ENCODE data around the gene SIM1.
"Not testable (repeated sequence)": the region's sequence is repeated elsewhere in the genome, so short reads cannot be mapped to it uniquely, and the experiment has no call there.

SIM1 gene

DNA sequence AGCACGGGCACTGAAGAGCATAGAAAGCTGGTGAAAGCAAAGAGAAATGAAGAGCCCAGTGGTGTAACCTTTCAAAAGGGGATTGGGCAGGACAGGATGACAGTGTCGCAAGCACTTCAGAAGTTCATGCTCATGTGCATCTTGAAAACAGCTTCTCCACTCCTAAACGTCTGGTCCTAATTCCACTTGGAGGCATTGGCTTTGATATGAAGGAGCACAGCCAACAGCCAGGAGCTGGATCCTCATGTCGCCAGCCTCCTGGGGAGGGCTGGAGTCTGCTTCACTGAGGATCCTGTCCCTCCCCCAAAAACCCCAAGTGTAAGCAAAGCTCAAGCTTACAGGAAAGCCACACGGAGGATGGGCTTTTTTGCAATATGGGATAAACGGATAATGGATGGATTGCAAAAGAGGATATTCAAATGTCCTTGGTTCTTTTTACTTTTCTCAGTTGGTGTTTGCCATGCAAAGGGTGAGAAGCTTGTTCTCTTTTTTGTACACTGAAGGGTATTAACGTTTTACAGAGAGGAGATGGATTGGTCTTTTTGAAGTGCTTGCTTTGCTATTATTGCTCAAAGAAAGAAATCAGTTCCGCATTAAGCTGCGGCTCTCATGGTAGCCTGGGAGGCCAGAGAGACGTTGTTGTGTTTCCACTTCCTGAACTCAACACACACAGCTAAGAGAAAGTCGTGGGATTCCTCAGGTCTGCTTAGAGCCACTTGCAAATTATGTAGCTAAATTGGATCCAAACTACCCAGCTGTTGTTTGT is 92.2 kb downstream of the SIM1 start:
- H3K79me2 ChIP-seq (ENCODE audit: control insufficient read depth, insufficient read depth, low read length, unreplicated experiment): no peaks in the 10 kb centered on the region
- H3K4me1 ChIP-seq (ENCODE audit: control insufficient read depth, insufficient read depth, low read length, unreplicated experiment): no peaks in the 10 kb centered on the region
- no peak overlapping the region for H2AFZ ChIP-seq (ENCODE audit: low read length, unreplicated experiment)
- no peaks in the 10 kb centered on the region for H3K27me3 ChIP-seq (ENCODE audit: insufficient read depth, low read length)
- no peaks in the 10 kb centered on the region for H3K36me3 ChIP-seq (ENCODE audit: insufficient read depth, low read length)
- no peak overlapping the region for H3K4me3 ChIP-seq (ENCODE audit: low read depth, low read length)
- H3K27ac ChIP-seq (ENCODE audit: low read depth, low read length): no peak overlapping the region

DNA sequence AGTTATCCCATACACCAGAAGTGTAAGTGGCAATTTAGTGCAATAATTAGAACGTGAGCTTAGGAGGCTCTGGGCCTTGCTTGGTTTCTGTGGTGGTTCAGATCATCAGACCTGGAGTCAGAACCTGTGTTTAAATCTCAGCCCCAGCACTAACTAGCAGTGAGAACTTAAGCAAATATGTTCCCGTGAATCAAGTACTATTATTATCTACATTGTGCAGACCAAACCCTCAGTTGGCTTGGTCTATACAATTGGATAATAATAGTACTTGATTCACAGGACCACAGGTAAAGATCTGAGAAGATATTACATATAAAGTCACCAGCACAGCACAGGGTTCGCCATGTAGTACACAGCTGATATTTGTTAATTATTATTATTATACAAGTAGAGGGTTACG is 93.1 kb downstream of the SIM1 start:
- Histone ChIP-seq H3K36me3 (ENCODE audit: insufficient read depth, low read length) (no peaks in the 10 kb centered on the region), H2AFZ (ENCODE audit: low read length, unreplicated experiment) (no peak overlapping the region), H3K27ac (ENCODE audit: low read depth, low read length) (no peak overlapping the region), H3K27me3 (ENCODE audit: insufficient read depth, low read length) (no peaks in the 10 kb centered on the region), H3K79me2 (ENCODE audit: control insufficient read depth, insufficient read depth, low read length, unreplicated experiment) (no peaks in the 10 kb centered on the region), H3K4me3 (ENCODE audit: low read depth, low read length) (no peak overlapping the region), H3K4me1 (ENCODE audit: control insufficient read depth, insufficient read depth, low read length, unreplicated experiment) (no peaks in the 10 kb centered on the region)

DNA sequence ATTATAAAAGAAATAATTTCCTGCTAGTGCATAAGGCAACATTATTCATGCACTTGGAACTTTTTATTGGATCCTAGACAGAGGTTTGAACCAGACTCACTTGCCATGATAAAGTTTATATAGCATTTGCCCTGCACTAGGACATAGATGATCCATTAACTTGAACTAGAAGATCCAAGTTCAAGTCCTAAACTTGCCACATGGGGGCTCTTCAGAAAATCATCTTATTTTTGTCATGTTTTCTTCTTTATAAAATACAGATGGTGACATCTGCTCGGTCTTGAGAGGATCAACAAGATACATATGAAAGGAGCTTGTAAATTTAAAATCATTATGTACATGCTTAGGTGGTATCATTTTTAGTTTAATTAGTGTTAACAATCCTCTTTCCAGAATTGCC is 94.5 kb downstream of the SIM1 start:
- no peaks in the 10 kb centered on the region for H3K27me3 ChIP-seq (ENCODE audit: insufficient read depth, low read length)
- no peak overlapping the region for H2AFZ ChIP-seq (ENCODE audit: low read length, unreplicated experiment)
- no peaks in the 10 kb centered on the region for H3K79me2 ChIP-seq (ENCODE audit: control insufficient read depth, insufficient read depth, low read length, unreplicated experiment)
- no peak overlapping the region for H3K27ac ChIP-seq (ENCODE audit: low read depth, low read length)
- H3K4me1 ChIP-seq (ENCODE audit: control insufficient read depth, insufficient read depth, low read length, unreplicated experiment): no peaks in the 10 kb centered on the region
- no peaks in the 10 kb centered on the region for H3K36me3 ChIP-seq (ENCODE audit: insufficient read depth, low read length)
- no peak overlapping the region for H3K4me3 ChIP-seq (ENCODE audit: low read depth, low read length)

DNA sequence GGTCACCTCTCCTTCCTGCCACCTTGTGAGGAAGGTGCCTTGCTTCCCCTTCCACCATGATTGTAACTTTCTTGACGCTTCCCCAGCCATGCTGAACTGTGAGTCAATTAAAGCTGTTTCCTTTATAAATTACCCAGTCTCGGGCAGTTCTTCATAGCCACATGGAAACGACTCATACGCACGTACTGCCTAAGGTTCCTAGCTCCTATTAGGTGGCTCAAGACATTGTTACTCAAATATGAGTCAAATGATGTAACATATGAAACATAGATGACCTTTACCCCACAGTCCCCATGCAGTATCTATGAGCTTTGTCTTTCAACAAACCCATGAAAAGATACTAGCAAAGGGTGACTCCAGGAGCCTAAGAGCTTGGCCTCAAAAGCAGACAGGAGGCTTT is 98.3 kb downstream of the SIM1 start:
- H2AFZ ChIP-seq (ENCODE audit: low read length, unreplicated experiment): peak overlapping the region; percentile 48
- no peaks in the 10 kb centered on the region for H3K36me3 ChIP-seq (ENCODE audit: insufficient read depth, low read length)
- no peaks in the 10 kb centered on the region for H3K79me2 ChIP-seq (ENCODE audit: control insufficient read depth, insufficient read depth, low read length, unreplicated experiment)
- no peaks in the 10 kb centered on the region for H3K4me1 ChIP-seq (ENCODE audit: control insufficient read depth, insufficient read depth, low read length, unreplicated experiment)
- H3K4me3 ChIP-seq (ENCODE audit: low read depth, low read length): no peak overlapping the region
- H3K27ac ChIP-seq (ENCODE audit: low read depth, low read length): peak overlapping the region; percentile 65
- H3K27me3 ChIP-seq (ENCODE audit: insufficient read depth, low read length): no peaks in the 10 kb centered on the region

DNA sequence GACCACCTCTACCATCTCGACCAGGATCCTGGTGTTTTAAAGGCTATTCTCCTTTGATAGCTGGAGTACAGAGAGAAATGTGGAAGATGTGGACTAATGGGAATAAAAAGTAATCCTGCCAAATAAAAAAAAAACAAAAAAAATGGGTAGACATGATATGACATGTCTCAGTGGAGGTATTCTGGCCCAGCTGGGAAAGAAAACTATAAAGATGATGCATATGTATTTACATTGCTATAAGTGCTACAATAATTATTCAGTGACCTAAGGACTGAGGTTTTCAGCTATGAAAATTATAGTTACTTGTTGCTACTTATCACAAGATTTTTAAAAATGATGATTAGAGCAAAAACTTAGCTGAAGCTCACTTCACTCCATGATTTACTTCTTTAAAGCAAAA is 101.1 kb downstream of the SIM1 start:
- no peaks in the 10 kb centered on the region for H3K36me3 ChIP-seq (ENCODE audit: insufficient read depth, low read length)
- no peaks in the 10 kb centered on the region for H3K4me1 ChIP-seq (ENCODE audit: control insufficient read depth, insufficient read depth, low read length, unreplicated experiment)
- no peaks in the 10 kb centered on the region for H3K27me3 ChIP-seq (ENCODE audit: insufficient read depth, low read length)
- no peak overlapping the region for H3K4me3 ChIP-seq (ENCODE audit: low read depth, low read length)
- H2AFZ ChIP-seq (ENCODE audit: low read length, unreplicated experiment): no peak overlapping the region
- H3K27ac ChIP-seq (ENCODE audit: low read depth, low read length): no peak overlapping the region
- H3K79me2 ChIP-seq (ENCODE audit: control insufficient read depth, insufficient read depth, low read length, unreplicated experiment): no peaks in the 10 kb centered on the region

DNA sequence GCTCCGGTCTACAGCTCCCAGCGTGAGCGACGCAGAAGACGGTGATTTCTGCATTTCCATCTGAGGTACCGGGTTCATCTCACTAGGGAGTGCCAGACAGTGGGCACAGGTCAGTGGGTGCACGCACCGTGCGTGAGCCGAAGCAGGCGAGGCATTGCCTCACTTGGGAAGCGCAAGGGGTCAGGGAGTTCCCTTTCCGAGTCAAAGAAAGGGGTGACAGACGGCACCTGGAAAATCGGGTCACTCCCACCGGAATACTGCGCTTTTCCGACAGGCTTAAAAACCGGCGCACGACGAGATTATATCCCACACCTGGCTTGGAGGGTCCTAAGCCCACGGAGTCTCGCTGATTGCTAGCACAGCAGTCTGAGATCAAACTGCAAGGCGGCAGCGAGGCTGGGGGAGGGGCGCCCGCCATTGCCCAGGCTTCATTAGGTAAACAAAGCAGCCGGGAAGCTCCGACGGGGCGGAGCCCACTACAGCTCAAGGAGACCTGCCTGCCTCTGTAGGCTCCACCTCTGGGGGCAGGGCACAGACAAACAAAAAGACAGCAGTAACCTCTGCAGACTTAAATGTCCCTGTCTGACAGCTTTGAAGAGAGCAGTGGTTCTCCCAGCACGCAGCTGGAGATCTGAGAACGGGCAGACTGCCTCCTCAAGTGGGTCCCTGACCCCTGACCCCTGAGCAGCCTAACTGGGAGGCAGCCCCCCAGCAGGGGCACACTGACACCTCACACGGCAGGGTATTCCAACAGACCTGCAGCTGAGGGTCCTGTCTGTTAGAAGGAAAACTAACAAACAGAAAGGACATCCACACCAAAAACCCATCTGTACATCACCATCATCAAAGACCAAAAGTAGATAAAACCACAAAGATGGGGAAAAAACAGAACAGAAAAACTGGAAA is 109.7 kb downstream of the SIM1 start:
- H3K4me3 ChIP-seq (ENCODE audit: low read depth, low read length); H3K27me3 ChIP-seq (ENCODE audit: insufficient read depth, low read length): not testable (repeated sequence)

DNA sequence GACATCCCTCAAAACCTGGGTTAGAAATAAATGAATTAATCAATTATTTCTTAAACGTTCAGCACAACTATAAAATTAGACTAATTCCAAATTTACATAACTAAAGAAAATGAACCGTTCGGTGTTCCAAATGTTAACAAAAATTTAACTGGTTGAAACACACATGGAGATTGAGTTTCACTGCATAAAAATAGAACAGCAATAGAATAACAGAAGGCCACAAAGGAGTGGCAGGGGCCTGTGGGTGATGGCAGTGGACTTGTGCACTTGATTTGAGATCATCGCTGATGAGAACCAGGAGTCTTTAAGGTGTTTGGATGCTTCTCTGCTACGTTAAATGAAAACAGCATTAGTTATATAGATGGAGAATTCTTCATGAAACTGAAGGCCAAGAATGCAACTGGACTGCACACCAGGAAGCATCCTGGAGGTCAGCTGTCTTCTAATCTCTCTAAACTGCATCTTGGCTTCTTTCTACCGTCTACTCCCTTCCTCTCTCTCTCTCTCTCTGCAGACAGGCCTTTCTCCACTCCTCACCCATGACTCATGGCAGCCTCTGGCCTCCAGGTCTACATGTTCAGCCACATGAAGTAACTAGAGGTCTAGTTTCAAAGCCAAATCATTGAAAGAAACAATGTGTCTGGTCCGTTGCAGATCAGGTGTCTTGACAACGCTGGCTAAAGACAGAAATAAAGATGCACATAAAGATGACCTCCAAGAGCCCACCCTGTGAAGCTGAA is 111.3 kb downstream of the SIM1 start:
- Histone ChIP-seq H3K27ac (ENCODE audit: low read depth, low read length) (no peak overlapping the region), H3K4me3 (ENCODE audit: low read depth, low read length) (no peak overlapping the region), H3K36me3 (ENCODE audit: insufficient read depth, low read length) (no peaks in the 10 kb centered on the region), H3K27me3 (ENCODE audit: insufficient read depth, low read length) (no peaks in the 10 kb centered on the region), H3K4me1 (ENCODE audit: control insufficient read depth, insufficient read depth, low read length, unreplicated experiment) (peaks cover 4% of the 10 kb centered on the region), H2AFZ (ENCODE audit: low read length, unreplicated experiment) (no peak overlapping the region), H3K79me2 (ENCODE audit: control insufficient read depth, insufficient read depth, low read length, unreplicated experiment) (no peaks in the 10 kb centered on the region)

More for the DNA sequence above, 109.7 kb downstream of the SIM1 start:
- not testable (repeated sequence) for H3K36me3 ChIP-seq (ENCODE audit: insufficient read depth, low read length); H3K4me1 ChIP-seq (ENCODE audit: control insufficient read depth, insufficient read depth, low read length, unreplicated experiment); H3K27ac ChIP-seq (ENCODE audit: low read depth, low read length); H3K79me2 ChIP-seq (ENCODE audit: control insufficient read depth, insufficient read depth, low read length, unreplicated experiment); H2AFZ ChIP-seq (ENCODE audit: low read length, unreplicated experiment)

DNA sequence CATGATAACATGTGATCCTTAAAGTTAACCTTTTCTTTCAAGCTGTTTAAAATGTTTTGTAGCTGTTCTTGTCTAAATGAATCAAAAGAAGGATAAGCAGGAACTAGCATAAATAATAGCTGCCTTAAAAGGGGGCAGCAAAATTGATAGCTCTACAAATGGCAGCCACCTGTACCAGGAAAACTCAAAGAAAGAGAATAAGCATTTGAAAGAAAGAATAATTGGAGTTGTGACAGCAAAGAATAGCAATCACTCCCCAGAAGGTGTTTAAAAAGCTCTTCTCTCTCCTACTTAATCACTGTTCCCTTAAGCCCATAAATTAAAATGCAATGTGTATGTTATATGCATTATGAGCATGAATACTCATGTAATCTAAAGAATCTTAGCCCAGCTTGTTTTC is 114.6 kb downstream of the SIM1 start:
- peaks cover 31% of the 10 kb centered on the region for H3K4me1 ChIP-seq (ENCODE audit: control insufficient read depth, insufficient read depth, low read length, unreplicated experiment)
- no peaks in the 10 kb centered on the region for H3K79me2 ChIP-seq (ENCODE audit: control insufficient read depth, insufficient read depth, low read length, unreplicated experiment)
- H2AFZ ChIP-seq (ENCODE audit: low read length, unreplicated experiment): no peak overlapping the region
- H3K27me3 ChIP-seq (ENCODE audit: insufficient read depth, low read length): no peaks in the 10 kb centered on the region
- H3K36me3 ChIP-seq (ENCODE audit: insufficient read depth, low read length): no peaks in the 10 kb centered on the region
- H3K27ac ChIP-seq (ENCODE audit: low read depth, low read length): no peak overlapping the region
- no peak overlapping the region for H3K4me3 ChIP-seq (ENCODE audit: low read depth, low read length)

DNA sequence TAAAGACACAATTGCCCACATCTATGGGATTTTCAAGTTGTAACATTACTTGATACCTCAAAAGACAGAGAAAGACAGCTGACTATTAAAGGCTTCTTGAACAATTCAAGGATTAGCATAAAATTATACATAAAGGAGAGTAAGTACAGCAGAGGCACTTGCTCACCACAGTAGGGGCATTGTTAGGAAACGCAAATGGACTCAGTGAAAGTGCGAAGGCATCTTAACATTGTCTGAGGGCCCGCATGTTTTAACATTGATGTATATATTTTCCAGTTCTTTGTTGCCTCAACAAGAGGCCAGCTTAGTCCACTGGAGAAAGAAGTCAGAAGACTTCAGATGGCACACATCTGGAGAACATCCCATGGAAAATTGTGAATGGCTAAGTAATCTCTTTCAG is 115.4 kb downstream of the SIM1 start:
- no peak overlapping the region for H2AFZ ChIP-seq (ENCODE audit: low read length, unreplicated experiment)
- H3K4me1 ChIP-seq (ENCODE audit: control insufficient read depth, insufficient read depth, low read length, unreplicated experiment): peaks cover 37% of the 10 kb centered on the region
- no peaks in the 10 kb centered on the region for H3K79me2 ChIP-seq (ENCODE audit: control insufficient read depth, insufficient read depth, low read length, unreplicated experiment)
- no peaks in the 10 kb centered on the region for H3K36me3 ChIP-seq (ENCODE audit: insufficient read depth, low read length)
- no peak overlapping the region for H3K4me3 ChIP-seq (ENCODE audit: low read depth, low read length)
- H3K27ac ChIP-seq (ENCODE audit: low read depth, low read length): no peak overlapping the region
- no peaks in the 10 kb centered on the region for H3K27me3 ChIP-seq (ENCODE audit: insufficient read depth, low read length)

DNA sequence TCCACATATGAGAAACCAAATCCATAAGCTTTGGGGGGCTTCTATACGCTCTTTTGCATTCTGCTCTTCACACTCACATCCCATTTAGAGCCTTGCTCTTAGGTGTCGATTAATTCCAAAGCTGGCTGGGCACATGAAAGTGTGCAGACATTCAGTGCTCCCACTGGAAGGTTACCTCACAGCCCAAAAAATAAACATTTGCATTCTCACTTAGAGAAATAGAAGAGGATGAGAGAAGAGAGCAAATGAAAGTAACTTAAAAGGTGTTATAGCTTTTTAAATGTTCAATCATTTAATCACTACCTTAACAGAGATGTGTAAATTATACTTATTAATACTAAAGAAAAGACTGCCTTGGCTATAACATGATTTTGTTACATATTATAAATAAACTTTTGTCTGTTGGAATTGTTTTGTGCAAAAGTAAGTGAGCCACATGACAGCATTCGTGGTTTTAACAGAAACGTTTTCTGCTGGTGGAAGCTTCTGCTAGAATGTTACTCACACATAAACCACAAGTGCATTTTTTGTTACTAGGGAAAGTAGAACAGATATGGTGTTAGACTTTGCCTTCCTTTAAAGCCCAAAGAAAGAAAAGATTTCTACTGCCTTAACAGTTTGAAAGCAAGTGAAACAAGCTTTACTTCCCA is 116.7 kb downstream of the SIM1 start:
- H3K79me2 ChIP-seq (ENCODE audit: control insufficient read depth, insufficient read depth, low read length, unreplicated experiment): no peaks in the 10 kb centered on the region
- no peaks in the 10 kb centered on the region for H3K36me3 ChIP-seq (ENCODE audit: insufficient read depth, low read length)
- H3K27ac ChIP-seq (ENCODE audit: low read depth, low read length): no peak overlapping the region
- H3K4me1 ChIP-seq (ENCODE audit: control insufficient read depth, insufficient read depth, low read length, unreplicated experiment): peaks cover 47% of the 10 kb centered on the region
- H3K4me3 ChIP-seq (ENCODE audit: low read depth, low read length): peak overlapping the region; percentile 40; the same call in 1 of the 2 replicates
- no peaks in the 10 kb centered on the region for H3K27me3 ChIP-seq (ENCODE audit: insufficient read depth, low read length)
- peak overlapping the region; percentile 81 for H2AFZ ChIP-seq (ENCODE audit: low read length, unreplicated experiment)

Measured in ACC112 (cell line).